Hematopoietic multipotent progenitor cell treated with erythropoietin and hydrocortisone succinate and interleukin-3 and kit ligand, for 15 days (in vitro differentiated cells): Measurements from ENCODE around the gene XYLT1.

ENCODE experiments used
- DNase-seq: peaks from one replicate; pipeline ENCODE4 v3.0.0-alpha.2; 2015; ENCODE audit warnings: low spot score

Gene XYLT1

DNA sequence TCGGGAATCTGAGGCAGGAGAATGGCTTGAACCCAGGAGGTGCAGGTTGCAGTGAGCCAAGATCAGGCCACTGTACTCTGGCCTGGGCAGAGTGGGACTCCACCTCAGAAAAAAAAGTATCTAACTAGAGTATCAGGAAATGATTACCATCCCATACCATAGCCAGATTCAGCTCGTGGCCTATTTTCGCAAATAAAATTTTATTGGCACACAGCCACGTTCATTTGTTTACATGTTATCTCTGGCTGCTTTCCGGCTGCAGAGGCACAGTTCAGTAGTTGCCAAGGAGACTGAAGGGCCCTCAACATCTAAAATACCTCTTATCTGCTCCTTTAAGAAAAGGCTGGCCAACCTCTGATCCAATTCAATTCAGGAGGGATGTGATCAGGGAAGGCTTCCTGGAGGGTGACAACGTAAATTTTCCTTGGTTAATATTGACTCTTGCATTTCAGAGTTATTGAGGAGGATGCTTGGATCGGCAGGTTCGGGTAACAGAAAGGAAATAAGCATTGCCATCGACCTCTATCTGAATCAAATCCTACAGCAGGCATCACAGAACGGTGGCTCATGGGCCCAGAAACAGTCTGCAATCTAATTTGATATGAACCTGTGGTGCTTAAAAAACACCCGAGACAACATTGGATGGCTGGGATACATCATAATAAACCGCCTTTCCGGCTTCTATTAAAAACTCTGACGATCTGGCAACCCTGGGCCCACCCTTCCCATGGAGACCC lies 73.8 kb downstream of the XYLT1 start:
- no peak for DNase-seq

DNA sequence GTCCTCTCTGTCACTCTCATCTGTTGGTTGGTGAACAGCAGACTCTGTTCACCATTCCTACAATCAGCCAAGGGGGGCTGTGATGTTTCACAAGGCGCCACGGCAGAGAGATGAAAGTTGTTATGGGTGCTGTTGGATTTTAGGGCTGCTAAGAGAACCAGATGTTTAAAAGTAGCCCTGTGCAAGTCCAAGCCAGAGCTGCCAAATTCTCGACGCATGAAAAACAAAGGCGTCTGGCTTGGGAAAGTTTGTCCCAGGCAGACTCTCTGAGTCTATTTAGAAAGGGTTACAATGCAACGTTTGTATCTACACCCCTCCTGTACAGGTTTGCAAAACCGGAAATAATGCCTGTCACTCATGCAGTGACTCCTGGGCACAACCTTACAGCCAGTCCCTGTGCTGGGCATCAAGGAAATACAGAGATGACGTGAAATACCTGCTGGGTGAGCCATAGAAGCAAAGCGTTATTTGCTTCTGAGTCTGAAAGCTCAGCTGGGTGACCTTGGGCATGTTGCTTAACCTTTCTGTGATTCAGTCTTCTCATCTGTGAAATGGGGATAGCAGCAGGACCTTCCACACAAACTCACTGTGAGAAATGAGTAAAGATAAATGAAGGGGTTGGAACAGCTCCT lies 74.8 kb downstream of the XYLT1 start:
- DNase-seq: no peak

DNA sequence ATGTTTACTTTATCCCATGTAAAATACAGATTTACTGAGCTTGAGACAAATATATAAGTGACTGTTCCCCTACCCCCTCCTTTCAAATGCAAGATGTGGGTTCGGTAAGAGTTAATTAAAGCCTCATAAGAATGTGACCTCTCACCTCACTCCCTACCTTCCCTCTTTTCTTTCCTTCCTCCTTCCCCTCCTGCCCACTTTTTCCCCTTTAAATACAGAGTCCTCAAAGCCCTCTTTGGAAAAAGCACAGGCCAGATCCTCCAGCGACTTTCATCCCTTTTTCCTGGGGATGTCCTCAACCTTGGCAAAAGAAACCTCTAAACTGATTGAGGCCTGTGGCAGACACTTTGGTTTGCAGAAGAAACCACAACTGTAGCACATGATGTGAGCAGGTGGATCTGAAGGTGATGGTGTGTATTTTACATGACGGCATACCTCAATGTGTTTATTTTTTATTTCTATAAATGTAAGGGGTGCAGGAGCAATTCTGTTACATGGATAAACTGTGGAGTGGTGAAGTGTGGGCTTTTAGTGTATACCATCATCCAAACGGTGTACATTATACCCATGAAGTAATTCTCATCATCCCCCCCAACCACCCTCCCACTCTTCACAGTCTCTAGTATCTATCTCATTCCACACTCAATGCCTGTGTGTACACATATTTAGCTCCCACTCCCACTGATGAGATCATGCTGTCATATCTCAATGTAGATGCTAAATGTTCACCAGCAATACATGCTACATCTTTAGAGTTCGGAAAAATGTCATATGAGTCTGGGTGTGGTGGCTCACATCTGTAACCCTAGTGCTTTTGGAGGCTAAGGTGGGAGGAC lies 77.7 kb downstream of the XYLT1 start:
- DNase-seq: no peak

DNA sequence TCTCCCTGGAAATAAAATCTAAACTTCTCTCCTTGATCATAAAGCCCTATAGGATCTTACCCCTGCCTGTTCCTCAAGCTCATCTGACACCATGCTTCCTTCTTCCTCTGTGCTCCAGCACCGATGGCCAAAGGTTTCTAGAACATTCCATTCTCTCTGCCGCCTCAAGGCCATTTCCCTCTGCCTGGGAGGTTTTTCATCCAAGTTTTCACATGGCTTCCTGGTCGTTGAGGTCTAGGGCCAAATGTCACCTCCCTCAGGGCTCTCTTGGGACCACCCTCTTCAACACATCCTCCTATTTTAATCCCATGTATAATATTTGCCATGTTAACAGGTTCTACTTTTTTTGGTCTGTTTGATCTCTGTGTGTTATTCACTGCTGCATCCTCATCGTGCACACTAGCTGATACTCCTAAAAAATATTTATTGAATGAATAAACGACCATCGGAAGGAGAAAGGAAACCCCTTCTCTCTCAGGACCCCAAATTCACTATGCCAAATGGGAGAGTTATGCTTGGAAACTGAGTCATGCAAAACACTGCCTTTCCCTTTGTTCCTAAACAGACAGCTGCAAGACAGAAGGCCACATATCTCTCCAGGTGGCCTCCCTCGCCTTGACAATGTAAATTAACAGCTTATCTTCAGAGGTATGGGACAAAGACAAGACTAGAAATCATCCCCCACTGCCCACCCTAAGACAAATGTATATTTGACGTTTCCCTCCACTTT lies 78.5 kb downstream of the XYLT1 start:
- no peak for DNase-seq

DNA sequence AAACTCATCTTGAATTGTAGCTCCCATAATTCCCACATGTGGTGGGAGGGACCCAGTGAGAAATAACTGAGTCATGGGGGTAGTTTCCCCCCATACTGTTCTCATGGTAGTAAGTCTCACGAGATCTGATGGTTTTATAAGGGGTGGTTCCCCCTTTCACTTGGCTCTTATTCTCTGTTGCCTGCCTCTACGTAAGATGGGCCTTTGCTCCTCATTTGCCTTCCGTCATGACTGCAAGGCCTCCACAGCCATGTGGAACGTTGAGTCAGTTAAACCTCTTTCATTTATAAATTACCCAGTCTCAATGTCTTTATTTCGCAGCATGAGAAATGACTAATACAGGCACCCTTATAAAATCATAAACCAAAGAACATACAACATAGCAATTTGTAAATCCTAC lies 79.0 kb downstream of the XYLT1 start:
- DNase-seq: no peak

DNA sequence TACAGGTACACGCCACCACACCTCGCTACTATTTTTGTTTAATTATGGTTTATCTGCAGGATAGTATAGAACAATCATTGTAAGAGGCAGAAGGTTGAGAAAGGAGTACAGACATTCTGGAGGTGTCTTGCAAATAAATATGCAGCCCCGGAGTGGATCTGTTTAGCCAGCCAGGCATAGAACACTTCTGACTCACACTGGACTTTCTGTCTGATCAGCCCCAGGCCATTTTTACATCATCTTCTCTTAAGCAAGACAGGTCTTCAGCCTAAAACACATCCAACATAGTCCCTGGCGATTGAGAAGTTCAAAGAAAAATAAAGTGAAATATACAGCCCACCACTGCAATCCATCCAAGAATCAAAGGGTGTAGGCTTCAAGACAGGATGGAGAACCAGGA lies 81.4 kb downstream of the XYLT1 start:
- no peak for DNase-seq

DNA sequence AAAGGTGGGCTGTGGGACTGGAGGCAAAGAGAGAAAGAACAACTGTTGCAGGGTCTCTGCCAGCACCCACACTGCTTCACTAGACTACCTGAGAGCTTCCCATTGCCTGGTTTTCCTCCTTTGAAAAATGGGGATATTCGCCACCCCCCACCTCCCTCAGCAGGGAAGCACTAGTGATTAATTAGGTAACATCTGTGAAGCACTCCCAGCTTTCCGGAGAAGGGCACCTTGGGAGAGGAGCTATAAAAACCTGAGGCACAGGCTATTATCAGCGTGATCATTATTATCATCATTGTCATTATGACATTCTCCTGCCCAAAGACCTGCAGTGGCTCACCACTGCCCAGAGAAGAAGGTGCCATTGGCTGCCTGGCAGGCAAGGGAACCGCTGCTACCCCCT lies 83.5 kb downstream of the XYLT1 start:
- DNase-seq: no peak

DNA sequence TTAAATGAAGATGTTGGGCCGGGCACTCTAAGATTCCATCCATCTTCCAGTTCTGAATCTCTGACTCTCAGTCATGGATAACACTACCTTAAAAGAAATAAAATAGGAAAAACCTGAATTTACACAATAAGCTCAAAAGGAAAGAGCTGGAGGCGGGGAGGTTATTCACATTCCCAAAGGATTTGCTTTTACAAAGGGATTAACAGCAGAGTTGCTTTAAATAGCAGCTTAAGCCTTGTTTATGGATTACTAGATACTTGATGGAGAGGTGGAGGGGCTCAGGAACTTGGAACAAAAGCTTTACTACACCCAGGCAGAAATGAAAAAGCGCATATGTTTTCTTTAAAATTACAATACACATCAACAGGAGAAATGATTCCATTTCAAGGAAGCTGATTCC lies 84.5 kb downstream of the XYLT1 start:
- DNase-seq: no peak

DNA sequence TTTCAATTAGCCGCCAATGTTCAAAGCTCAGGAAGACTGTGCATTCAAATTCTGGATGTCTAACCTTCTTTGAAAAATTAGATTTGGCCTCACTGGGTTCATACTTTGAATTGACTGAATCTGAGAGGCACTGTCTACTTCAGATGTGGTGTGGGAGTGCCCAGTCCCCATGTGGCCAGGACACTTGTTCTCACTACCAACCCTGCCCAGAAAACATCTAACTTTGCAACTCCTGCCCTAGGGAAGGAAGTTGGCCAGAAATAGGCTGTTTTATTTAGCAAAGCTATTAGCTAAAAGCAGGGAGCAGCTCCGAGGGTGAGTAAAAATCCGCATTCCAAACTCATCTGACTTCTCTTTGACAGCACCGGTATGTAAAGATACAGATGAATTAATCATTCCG lies 86.3 kb downstream of the XYLT1 start:
- no peak for DNase-seq

DNA sequence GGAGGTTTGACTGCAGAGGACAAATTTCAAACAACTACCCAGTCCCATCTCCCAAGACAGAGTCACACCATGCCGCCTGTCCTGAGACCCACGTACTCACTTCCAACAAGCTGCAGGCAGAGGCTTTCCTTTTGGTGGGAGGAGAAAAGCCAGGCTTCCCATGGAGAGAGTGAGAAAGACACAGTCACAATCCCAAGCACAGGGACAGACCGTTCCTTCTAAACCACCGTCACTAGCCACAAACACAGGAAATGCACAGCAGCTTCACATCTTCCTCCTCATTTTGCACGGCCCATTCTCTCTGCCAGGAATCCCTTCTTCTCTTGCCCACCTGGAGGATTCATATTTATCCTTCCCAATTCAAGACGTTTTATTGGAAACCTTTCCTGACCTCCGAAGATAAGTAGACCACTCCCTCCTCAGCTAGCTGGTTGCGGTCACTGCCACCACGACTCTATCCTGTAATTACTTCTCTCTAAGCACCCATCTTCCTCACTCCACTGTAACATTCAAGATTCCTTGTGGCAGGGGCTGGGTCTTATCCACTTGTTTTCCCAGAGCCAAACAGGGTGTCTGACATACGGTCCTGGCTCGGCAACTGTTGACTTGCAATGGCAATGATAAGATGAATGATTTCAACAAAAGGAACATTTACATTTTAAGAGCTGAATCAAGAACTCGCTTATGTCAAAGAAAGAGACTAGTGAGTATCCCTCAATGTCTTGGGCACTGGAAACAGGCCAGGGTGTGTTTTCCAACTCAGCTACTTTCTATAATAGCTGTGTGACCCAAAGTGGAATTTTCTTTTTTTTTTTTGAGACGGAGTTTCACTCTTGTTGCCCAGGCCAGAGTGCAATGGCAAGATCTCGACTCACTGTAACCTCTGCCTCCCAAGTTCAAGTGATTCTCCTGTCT lies 87.6 kb downstream of the XYLT1 start:
- DNase-seq: no peak

DNA sequence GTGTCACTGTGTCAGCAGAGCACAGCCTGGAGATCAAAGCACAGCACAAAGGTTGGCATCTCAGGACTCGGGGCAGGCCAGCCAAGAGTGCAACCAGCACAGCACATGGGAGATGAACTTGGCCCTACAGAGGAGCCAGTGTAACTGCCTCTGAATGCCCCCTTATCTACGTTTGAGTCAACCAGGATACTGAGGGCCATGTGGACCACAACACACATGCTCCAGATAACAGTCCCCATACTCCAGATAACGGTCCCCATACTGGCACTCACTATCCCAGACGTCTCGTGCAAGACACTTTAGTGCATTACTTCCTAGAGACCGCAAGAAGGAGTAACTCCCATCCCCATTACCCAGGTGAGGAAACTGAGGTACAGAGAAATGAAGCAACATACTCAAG lies 88.2 kb downstream of the XYLT1 start:
- DNase-seq: peak; percentile 5

DNA sequence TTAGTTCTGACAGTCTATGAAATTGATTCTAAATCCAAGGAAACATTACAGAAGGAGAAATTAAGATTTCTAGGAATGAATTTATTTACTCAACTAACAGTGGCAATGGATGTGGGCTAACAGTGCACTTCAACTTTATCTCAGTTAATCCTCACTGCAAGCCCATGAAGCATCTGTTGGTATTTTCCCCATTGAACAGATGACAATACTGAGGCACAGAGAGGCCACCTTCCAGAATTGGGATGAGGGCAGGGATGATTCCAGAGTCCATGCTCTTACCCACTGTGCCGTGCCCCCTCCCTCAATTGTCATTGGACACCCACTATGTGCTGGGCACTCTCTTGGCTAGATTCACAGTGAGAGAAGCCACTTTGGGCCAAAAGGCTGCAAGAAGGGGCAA lies 89.0 kb downstream of the XYLT1 start:
- no peak for DNase-seq

DNA sequence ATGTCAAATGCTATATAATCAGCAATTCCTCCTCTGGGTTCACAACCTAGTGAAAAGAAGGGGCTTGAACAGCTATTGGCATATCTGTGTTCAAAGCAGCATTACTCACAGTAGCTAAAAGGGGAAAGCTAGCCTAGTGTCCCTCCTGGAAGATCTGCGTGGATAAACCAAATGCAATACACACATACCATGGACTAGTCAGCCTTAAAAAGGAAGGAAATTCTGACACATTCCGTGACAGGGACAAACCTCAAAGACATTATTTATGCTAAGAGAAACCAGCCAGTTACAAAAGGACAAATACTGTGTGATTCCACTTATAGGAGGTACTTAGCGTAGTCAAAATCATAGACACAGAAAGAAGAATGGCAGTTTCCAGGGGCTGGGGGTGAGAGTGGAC lies 90.1 kb downstream of the XYLT1 start:
- no peak for DNase-seq

DNA sequence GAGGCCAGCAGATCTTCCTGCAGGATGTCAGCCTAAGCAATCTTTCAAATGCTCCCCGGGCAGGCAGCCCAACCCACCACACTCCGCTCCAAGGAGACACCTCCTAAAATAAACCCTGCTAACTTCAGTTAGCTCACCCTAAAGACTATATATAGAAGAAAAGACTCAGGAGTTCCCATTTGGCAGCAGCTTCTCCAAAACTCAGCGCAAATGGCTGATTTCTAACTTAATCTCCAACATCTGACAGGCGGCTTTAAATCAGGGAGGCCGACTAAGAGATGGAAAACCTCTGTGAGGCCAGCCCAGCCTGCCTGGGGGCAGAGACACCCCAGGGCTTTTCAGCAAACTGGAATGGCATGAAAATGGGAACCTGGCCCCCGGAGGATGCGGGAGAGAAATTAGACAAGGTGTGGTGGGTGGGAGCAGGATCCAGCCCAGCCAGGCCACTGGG lies 91.6 kb downstream of the XYLT1 start:
- DNase-seq: no peak

DNA sequence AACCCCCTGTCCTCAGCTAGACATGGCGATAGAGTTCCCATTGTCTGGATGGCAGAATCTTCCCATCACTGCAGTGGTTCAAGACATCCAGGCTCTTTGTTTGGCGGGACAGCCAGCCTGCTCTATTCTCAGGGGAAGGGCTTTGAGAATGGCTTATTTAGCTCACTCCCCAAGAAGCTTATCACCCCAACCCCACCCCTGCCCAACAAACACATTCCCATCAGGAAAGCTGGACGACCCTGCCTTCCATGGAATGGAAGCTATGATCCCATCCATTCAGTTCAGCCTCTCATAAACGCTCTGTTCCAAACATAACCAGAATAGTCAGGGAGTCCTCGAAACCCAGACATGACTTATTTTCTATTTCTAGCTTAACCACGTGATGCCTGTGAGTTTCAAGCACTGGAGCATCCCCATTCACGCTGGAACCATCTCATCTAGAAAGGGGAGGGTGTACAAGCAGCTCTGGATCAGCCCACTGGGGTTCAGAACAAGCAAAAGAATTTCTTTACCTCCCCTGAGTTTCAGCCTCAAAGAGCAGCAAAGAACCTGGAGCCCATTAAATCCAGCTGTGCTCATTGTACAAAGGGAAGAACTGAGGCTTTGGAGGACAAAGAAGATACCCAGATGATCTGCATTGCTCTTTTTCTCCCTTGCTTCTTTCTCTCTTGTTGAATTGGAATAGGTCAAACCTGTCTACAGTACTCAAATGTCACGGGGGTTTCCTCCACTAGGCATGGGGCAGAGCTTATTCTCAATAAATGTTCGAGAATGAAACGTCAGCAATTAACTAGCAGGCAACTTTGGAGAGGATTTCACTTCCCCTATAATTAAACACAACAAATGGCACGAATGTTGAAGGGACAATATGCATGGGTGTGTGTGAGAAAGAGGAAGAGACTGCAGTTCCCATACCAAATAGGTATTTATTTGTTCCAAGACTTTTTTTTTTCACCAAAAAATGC lies 93.1 kb downstream of the XYLT1 start:
- DNase-seq: no peak

DNA sequence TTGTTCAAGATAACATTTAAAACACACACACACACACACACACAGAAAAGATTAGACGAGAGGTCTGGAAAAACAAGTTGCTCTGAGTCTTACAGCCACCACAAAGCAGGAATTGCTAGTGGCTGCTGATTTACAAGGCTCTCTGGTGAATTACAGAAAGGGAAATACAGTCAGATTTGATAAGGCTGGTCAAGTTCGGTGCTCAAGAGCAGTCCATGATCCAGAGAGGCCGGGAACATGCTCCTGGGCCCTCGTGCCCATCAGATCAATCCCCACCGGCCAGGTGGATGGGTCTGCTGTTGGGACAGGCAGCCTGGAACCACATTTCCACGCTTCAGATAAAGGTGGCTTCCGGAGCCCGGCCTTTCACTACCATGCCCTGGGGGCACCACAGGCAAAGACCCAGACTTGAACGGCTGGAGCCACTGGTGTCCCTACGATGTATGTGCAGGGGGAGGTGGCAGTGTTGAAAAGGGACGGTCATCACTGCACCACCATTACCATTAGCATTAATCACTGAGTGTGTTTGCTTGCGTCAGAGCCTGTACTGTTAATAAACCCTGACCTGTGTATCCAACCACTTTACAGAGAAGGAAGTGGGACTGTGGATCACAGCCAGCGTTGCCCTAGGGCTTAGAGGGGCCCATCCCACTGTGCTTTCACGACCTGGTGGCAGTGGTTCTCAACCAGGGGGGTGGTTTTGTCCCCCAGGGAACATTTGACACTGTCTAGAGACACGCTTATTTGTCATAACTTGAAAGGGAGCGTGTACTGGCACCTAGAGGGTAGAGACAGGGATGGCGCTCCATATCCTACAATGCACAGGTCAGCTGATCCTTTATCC lies 95.1 kb downstream of the XYLT1 start:
- no peak for DNase-seq

DNA sequence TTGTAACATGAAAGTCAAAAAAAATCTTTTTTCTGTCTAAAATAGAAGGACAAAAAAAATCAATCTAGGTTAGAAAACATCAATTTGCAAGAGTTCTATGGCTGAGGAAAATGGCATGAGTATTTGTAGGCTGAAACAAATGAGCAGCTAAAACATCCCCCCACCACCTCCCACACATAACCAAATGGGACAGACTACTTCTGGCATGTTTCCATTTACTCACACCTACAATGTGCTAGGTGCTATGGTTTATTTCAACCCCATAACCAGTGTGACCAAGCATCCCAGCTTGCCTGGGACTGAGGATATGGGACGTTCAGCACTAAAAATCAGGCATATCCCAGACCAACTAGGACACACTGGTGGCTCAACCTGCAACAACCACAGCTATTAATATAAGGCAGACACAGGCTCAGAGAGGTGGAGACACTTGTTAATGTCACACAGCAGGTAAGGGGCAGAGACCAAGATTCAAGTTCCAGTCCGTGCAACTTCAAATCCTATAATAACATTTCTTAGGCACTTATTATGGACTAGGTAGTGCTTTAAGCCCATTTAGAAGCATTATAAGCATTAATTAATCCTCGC lies 96.0 kb downstream of the XYLT1 start:
- DNase-seq: no peak

DNA sequence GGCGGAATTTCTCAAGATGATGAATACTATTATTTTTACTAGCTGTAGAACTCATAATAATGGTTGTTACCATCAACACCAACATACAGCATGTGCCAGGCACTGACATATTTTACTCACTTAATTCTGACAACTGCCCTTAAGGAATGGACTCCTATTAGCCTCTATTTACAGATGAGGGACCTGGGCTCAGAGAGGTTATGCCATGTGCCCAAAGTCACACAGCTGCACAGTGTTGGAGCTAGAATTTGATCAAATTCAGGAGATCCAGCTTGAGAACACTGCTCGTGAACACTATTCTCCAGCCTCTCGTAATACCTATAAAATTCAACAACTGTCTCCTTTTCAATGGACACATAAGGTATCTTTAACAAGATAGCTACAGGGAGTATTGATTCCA lies 97.2 kb downstream of the XYLT1 start:
- no peak for DNase-seq

DNA sequence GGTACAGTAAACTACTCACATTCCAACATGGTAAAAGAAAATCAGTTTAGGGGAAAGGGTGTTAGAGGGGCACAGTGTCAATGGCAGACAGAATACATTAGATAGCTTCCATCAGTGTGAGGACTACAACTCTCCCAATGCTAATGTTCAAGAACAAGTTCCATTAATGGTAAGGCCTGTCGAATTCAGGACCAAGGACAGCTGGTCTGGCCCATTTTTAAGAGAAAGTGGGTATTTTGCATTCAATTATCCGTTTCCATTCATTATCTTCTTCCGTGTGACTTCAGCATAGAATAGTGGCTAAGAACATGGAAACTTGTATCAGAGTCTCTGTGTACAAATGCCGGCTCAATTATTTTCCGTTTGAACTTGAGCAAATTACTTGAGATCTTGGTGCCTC lies 98.4 kb downstream of the XYLT1 start:
- DNase-seq: no peak
